ENCODE measurements around the gene FMN1.

DNA sequence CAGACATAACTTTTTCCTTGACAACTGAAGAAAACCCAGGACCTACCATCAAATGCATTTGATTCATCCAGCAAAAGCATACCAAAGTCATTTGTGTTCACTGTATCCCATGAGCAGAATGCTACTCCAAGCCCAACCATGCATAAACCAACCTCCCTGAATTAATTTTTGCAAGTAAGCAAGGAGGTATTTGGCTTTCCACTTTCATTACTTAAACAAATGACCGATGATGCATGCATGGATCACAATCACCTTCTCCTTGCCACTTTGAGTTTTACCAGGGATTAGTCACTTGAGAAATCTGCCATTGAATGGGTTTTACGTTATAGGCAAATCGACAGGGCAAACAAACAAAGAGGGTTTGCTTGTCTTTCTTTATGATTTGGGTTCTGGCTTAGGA is 214.8 kb downstream of the FMN1 start:
- TF ChIP-seq, protein P1, sequence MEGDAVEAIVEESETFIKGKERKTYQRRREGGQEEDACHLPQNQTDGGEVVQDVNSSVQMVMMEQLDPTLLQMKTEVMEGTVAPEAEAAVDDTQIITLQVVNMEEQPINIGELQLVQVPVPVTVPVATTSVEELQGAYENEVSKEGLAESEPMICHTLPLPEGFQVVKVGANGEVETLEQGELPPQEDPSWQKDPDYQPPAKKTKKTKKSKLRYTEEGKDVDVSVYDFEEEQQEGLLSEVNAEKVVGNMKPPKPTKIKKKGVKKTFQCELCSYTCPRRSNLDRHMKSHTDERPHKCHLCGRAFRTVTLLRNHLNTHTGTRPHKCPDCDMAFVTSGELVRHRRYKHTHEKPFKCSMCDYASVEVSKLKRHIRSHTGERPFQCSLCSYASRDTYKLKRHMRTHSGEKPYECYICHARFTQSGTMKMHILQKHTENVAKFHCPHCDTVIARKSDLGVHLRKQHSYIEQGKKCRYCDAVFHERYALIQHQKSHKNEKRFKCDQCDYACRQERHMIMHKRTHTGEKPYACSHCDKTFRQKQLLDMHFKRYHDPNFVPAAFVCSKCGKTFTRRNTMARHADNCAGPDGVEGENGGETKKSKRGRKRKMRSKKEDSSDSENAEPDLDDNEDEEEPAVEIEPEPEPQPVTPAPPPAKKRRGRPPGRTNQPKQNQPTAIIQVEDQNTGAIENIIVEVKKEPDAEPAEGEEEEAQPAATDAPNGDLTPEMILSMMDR (IDR thresholded peaks at IDR 0.05; ENCODE audit: poor library complexity, severe bottlenecking): no peak
- TF ChIP-seq EZH2 (IDR thresholded peaks at IDR 0.05; ENCODE audit: borderline replicate concordance, insufficient read depth, low read length, poor library complexity, severe bottlenecking): no peak
- TF ChIP-seq, protein P2, sequence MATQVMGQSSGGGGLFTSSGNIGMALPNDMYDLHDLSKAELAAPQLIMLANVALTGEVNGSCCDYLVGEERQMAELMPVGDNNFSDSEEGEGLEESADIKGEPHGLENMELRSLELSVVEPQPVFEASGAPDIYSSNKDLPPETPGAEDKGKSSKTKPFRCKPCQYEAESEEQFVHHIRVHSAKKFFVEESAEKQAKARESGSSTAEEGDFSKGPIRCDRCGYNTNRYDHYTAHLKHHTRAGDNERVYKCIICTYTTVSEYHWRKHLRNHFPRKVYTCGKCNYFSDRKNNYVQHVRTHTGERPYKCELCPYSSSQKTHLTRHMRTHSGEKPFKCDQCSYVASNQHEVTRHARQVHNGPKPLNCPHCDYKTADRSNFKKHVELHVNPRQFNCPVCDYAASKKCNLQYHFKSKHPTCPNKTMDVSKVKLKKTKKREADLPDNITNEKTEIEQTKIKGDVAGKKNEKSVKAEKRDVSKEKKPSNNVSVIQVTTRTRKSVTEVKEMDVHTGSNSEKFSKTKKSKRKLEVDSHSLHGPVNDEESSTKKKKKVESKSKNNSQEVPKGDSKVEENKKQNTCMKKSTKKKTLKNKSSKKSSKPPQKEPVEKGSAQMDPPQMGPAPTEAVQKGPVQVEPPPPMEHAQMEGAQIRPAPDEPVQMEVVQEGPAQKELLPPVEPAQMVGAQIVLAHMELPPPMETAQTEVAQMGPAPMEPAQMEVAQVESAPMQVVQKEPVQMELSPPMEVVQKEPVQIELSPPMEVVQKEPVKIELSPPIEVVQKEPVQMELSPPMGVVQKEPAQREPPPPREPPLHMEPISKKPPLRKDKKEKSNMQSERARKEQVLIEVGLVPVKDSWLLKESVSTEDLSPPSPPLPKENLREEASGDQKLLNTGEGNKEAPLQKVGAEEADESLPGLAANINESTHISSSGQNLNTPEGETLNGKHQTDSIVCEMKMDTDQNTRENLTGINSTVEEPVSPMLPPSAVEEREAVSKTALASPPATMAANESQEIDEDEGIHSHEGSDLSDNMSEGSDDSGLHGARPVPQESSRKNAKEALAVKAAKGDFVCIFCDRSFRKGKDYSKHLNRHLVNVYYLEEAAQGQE (IDR thresholded peaks at IDR 0.05; ENCODE audit: borderline replicate concordance): no peak
